ENCODE results near the gene MYO5B.

- TF ChIP-seq CTCF (IDR thresholded peaks at IDR 0.05; ENCODE audit: borderline replicate concordance, extremely low read depth, low read length, poor library complexity, severe bottlenecking), result no peak
- TF ChIP-seq EZH2 (IDR thresholded peaks at IDR 0.05; ENCODE audit: borderline replicate concordance, low read depth, low read length, severe bottlenecking), result no peak
Measured at GRCh38 chr18:49839012-49839411, 355.9 kb downstream of the MYO5B start.

Measured in DND-41 (cell line).